HCT116 (cell line): ENCODE data around the gene MINDY4. TPM values are rescaled to one million over a fixed set of nuclear protein-coding genes. Genes with fewer than 3 reads are reported as not detected.

ENCODE experiments used
- ATAC-seq: fragments of 200-7000 bp; cut with Tn5 transposase; 2 replicates; pipeline ENCODE4 v1.9.1; 2020; ENCODE audit warnings: mild to moderate bottlenecking, moderate library complexity
- BruUV-seq: library from RNA; stranded (reverse); fragments of 400-500 nt; replicated peaks from 2 replicates; lab custom pipeline; 2021; lab: Mats Ljungman, UMichigan
- CTCF ChIA-PET: fragments of 300-600 bp; sonication (Branson Sonifier 250); formaldehyde crosslinking; loops from one replicate; lab custom pipeline; 2021; ENCODE audit warnings: antibody characterized with exemption; lab: Charles Lee
- POLR2A ChIA-PET: fragments of 300-600, 350-600 bp; sonication (Branson Sonifier 250); formaldehyde crosslinking; loops from one replicate; lab custom pipeline; 2021; ENCODE audit warnings: antibody characterized with exemption; lab: Charles Lee
- RAD21 ChIA-PET, 2 experiments: fragments of 300-600 bp; sonication (Branson Sonifier 250); formaldehyde crosslinking; loops; one replicate each; lab custom pipeline; 2023; ENCODE audit warnings: low total read pairs in 2 of 2; ENCODE audit not compliant: uncharacterized antibody in 2 of 2, unreplicated experiment in 2 of 2, low non-redundant PET in 1 of 2; lab: Charles Lee
- DNase-seq: peaks from one replicate; pipeline ENCODE4 v3.0.0-alpha.2; 2010; ENCODE audit warnings: low read depth, low spot score
- H2AFZ ChIP-seq: fragments of 200-600 bp; shearing (Covaris generic), sonication (generic); 2 replicates; pipeline ENCODE4 v1.6.1; 2017; ENCODE audit warnings: low read depth, mixed run types, mixed read lengths, antibody characterized with exemption, low read length; ENCODE audit not compliant: poor library complexity, severe bottlenecking
- H3K27ac ChIP-seq: 2 replicates; pipeline ENCODE4 v1.5.1; 2012; ENCODE audit warnings: low read depth, low read length
- H3K27me3 ChIP-seq: fragments of 200-600 bp; sonication (generic); 2 replicates; pipeline ENCODE4 v1.6.1; 2016; ENCODE audit warnings: mixed run types, low read length, mixed read lengths; ENCODE audit not compliant: insufficient read depth
- H3K36me3 ChIP-seq, 2 experiments: fragments of 200-500 bp in 1 of 2; fragments of 200-600 bp in 1 of 2; sonication (Bioruptor generic) in 1 of 2; sonication (generic) in 1 of 2; 2 replicates each; pipeline versions ENCODE4 v1.5.1 to v1.6.1; 2014 to 2016; ENCODE audit warnings: low read length in 2 of 2, inconsistent platforms in 1 of 2, mixed read lengths in 1 of 2, mixed run types in 1 of 2; ENCODE audit not compliant: insufficient read depth in 2 of 2, control insufficient read depth in 1 of 2
- H3K4me1 ChIP-seq, 2 experiments: fragments of 200-600 bp in 1 of 2; sonication (generic) in 1 of 2; 2 replicates each; pipeline versions ENCODE4 v1.5.1 to v1.6.1; 2012 to 2017; ENCODE audit warnings: low read length in 2 of 2, inconsistent platforms in 1 of 2, mild to moderate bottlenecking in 1 of 2, mixed read lengths in 1 of 2, mixed run types in 1 of 2, moderate library complexity in 1 of 2; ENCODE audit not compliant: insufficient read depth in 2 of 2, control insufficient read depth in 1 of 2
- H3K4me2 ChIP-seq: fragments of 200-600 bp; sonication (generic); 2 replicates; pipeline ENCODE4 v1.6.1; 2017; ENCODE audit warnings: mixed run types, low read length, mixed read lengths
- H3K4me3 ChIP-seq, 2 experiments: fragments of 200-600 bp in 1 of 2; sonication (generic) in 1 of 2; replicated peaks in 1 of 2; 2 replicates each; pipeline ENCODE4 v1.5.1; 2011 to 2016; ENCODE audit warnings: low read length in 2 of 2, control low read depth in 1 of 2, low read depth in 1 of 2, mild to moderate bottlenecking in 1 of 2, mixed read lengths in 1 of 2, mixed run types in 1 of 2
- H3K79me2 ChIP-seq: fragments of 200-600 bp; sonication (generic); 2 replicates; pipeline ENCODE4 v1.6.1; 2017; ENCODE audit warnings: mild to moderate bottlenecking, mixed run types, low read length, moderate library complexity, mixed read lengths; ENCODE audit not compliant: insufficient read depth
- H3K9ac ChIP-seq: fragments of 200-600 bp; sonication (generic); 2 replicates; pipeline ENCODE4 v1.6.1; 2016; ENCODE audit warnings: low read length, mixed read lengths
- H3K9me2 ChIP-seq: fragments of 200-600 bp; sonication (generic), shearing (Covaris generic); 2 replicates; pipeline ENCODE4 v1.6.1; 2017; ENCODE audit warnings: mixed run types, mild to moderate bottlenecking, moderate library complexity; ENCODE audit not compliant: insufficient read depth
- H3K9me3 ChIP-seq, 2 experiments: fragments of 200-500 bp in 1 of 2; fragments of 200-600 bp in 1 of 2; sonication (Bioruptor generic) in 1 of 2; sonication (generic) in 1 of 2; 2 replicates each; pipeline ENCODE4 v1.6.1; 2014 to 2017; ENCODE audit warnings: low read length in 2 of 2, mixed read lengths in 2 of 2, inconsistent platforms in 1 of 2, low read depth in 1 of 2, mild to moderate bottlenecking in 1 of 2, mixed run types in 1 of 2, moderate library complexity in 1 of 2; ENCODE audit not compliant: control insufficient read depth in 1 of 2, insufficient read depth in 1 of 2
- H4K20me1 ChIP-seq: fragments of 200-600 bp; sonication (generic), shearing (Covaris generic); 2 replicates; pipeline ENCODE4 v1.6.1; 2017; ENCODE audit warnings: mixed run types, mild to moderate bottlenecking, moderate library complexity; ENCODE audit not compliant: insufficient read depth
- ATF3 ChIP-seq: IDR thresholded peaks from 2 replicates; pipeline ENCODE4 v1.6.1; 2012
- CBX3 ChIP-seq: IDR thresholded peaks from 2 replicates; pipeline ENCODE4 v1.6.1; 2012; ENCODE audit warnings: low read depth
- CEBPB ChIP-seq: IDR thresholded peaks from 2 replicates; pipeline ENCODE4 v1.6.1; 2012; ENCODE audit warnings: low read depth
- EGR1 ChIP-seq: IDR thresholded peaks from 2 replicates; pipeline ENCODE4 v1.6.1; 2012; ENCODE audit warnings: low read depth
- ELF1 ChIP-seq: IDR thresholded peaks from 2 replicates; pipeline ENCODE4 v1.6.1; 2012; ENCODE audit warnings: low read depth, borderline replicate concordance
- EZH2 ChIP-seq: fragments of 200-600 bp; sonication (generic); IDR thresholded peaks from 2 replicates; pipeline ENCODE4 v1.6.1; 2017; ENCODE audit warnings: antibody characterized with exemption, mixed run types
- EZH2phosphoT487 ChIP-seq: fragments of 200-600 bp; IDR thresholded peaks from 2 replicates; pipeline ENCODE4 v1.6.1; 2018; ENCODE audit warnings: antibody characterized with exemption, borderline replicate concordance
- JUND ChIP-seq: IDR thresholded peaks from 2 replicates; pipeline ENCODE4 v1.6.1; 2012
- MAX ChIP-seq: IDR thresholded peaks from 2 replicates; pipeline ENCODE4 v1.6.1; 2012
- POLR2A ChIP-seq: IDR thresholded peaks from 2 replicates; pipeline ENCODE4 v1.7.0; 2011; ENCODE audit warnings: borderline replicate concordance; ENCODE audit not compliant: insufficient read depth, insufficient read length; ENCODE audit errors: extremely low read depth
- POLR2AphosphoS5 ChIP-seq: IDR thresholded peaks from 2 replicates; pipeline ENCODE4 v1.6.1; 2011; ENCODE audit warnings: mild to moderate bottlenecking, low read depth, low read length, moderate library complexity
- RAD21 ChIP-seq: IDR thresholded peaks from 2 replicates; pipeline ENCODE4 v1.6.1; 2012; ENCODE audit warnings: low read depth, mild to moderate bottlenecking
- REST ChIP-seq: IDR thresholded peaks from 2 replicates; pipeline ENCODE4 v1.6.1; 2012; ENCODE audit warnings: low read depth
- SIN3A ChIP-seq: IDR thresholded peaks from 2 replicates; pipeline ENCODE4 v1.6.1; 2012; ENCODE audit warnings: low read depth
- SP1 ChIP-seq: IDR thresholded peaks from 2 replicates; pipeline ENCODE4 v1.6.1; 2012; ENCODE audit warnings: low read depth
- SRF ChIP-seq: IDR thresholded peaks from 2 replicates; pipeline ENCODE4 v1.6.1; 2012; ENCODE audit warnings: low read depth
- ZFX ChIP-seq: fragments of 450-650 bp; IDR thresholded peaks from 2 replicates; pipeline ENCODE4 v1.6.1; 2017
- intact Hi-C: fragments of 100-400 bp; cut with micrococcal nuclease; formaldehyde crosslinking; loops from 2 replicates; pipeline ENCODE4 v1.10.0; 2022
- total RNA-seq: library from RNA; stranded (reverse); gene quantifications from one replicate; pipeline ENCODE4 v1.2.1, GENCODE V29; 2021; ENCODE audit not compliant: unreplicated experiment

Gene MINDY4
- total RNA-seq, 1 experiment from 2014 or later: 6.1 TPM

GRCh38 chr7:30900803-30901362, 129.7 kb downstream of the MINDY4 start:
- TF ChIP-seq ATF3 (no peak), ELF1 (no peak), SP1 (no peak), EZH2 (no peak), SIN3A (no peak), ZFX (no peak), CBX3 (no peak), SRF (no peak), EZH2phosphoT487 (no peak), CEBPB (no peak), MAX (no peak), POLR2A (no peak), JUND (no peak), EGR1 (no peak), REST (no peak), POLR2AphosphoS5 (no peak), RAD21 (no peak)
- H3K9me2 ChIP-seq: no peaks in the 10 kb centered on the region
- H4K20me1 ChIP-seq: no peaks in the 10 kb centered on the region
- ATAC-seq (no peak), DNase-seq (no peak)
- RAD21 ChIA-PET: no interaction called here
- no peak overlapping the region for H2AFZ ChIP-seq
- CTCF ChIA-PET: no interaction called here
- intact Hi-C loops: no loop called here
- H3K4me2 ChIP-seq: no peak overlapping the region
- BruUV-seq: no TSS peak
- no peaks in the 10 kb centered on the region for H3K9me3 ChIP-seq
- POLR2A ChIA-PET: no interaction called here
- H3K79me2 ChIP-seq: no peaks in the 10 kb centered on the region
- H3K27me3 ChIP-seq: no peaks in the 10 kb centered on the region
- peaks cover 2 to 8% of the 10 kb centered on the region in 2 experiments; a peak in 2 of 4 replicates for H3K4me1 ChIP-seq
- H3K36me3 ChIP-seq: no peaks in the 10 kb centered on the region
- no peak overlapping the region for H3K27ac ChIP-seq
- H3K4me3 ChIP-seq: no peak overlapping the region
- H3K9ac ChIP-seq: no peak overlapping the region
